ENCODE data around the gene PRRT1B.

PRRT1B gene

DNA sequence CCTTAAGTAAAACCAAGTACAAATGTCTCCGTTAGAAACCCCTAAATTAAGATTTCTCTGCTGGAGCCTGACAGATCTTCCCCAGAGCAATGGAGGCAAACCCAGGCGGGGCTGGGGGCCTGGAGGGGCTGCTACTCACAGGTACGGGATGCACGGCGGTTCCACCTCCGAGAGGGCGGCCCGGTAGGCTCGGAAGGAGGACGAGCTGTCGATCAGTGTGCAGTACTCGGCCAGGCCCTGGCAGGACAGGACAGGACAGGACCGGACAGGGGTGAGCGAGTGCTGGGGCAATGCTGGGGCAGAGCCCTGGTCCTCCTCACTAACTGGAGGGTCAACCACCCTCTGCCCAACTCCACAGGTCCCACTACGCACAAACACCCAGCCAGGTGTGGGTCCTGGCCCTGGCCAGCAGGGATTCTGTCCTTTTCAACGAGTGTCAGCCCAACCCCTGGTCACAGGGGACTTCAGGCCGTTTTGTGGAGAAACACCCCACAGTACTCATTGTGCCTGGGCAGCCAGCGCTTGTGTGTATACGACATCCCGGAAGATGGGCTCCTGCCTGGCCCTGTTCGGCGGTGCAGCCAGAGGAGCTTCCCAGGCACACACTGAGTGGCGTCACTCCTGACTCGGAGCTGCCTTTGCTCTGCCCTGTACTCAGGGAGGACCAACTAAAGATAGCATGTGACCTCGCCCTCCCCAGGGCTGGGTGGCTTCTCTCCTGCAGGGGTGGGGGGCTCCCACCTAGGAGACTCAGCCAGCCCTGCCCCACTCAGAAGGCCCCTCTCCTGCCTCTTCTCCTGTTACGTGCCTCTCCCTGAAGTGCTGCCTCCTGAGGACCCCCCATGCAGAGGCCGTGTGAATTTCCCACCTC lies 37.4 kb downstream of the PRRT1B start:
- no peak for TF ChIP-seq CTCF (IDR thresholded peaks at IDR 0.05)
- Histone ChIP-seq H3K27me3 (ENCODE audit: control insufficient read depth, insufficient read depth, low read length) (no peaks in the 10 kb centered on the region), H2AFZ (no peak overlapping the region), H3K4me2 (ENCODE audit: low read length) (no peak overlapping the region), H3K79me2 (no peaks in the 10 kb centered on the region), H3K9ac (no peak overlapping the region), H3K9me3 (ENCODE audit: control insufficient read depth, low read length) (no peaks in the 10 kb centered on the region), H3K4me3 (ENCODE audit: low read depth, low read length) (no peak overlapping the region), H3K27ac (no peak overlapping the region), H3K4me1 (no peaks in the 10 kb centered on the region), H3K36me3 (ENCODE audit: control insufficient read depth, insufficient read depth, low read length) (no peaks in the 10 kb centered on the region)

- no peaks in the 10 kb centered on the region for H3K9me3 ChIP-seq (ENCODE audit: control insufficient read depth, low read length)
- no peaks in the 10 kb centered on the region for H3K36me3 ChIP-seq (ENCODE audit: control insufficient read depth, insufficient read depth, low read length)
- no peaks in the 10 kb centered on the region for H3K79me2 ChIP-seq
- no peak overlapping the region for H3K4me2 ChIP-seq (ENCODE audit: low read length)
- no peaks in the 10 kb centered on the region for H3K4me1 ChIP-seq
- no peak overlapping the region for H3K9ac ChIP-seq
- H3K4me3 ChIP-seq (ENCODE audit: low read depth, low read length) = no peak overlapping the region
- no peak for TF ChIP-seq CTCF (IDR thresholded peaks at IDR 0.05)
- no peak overlapping the region for H3K27ac ChIP-seq
- no peak overlapping the region for H2AFZ ChIP-seq
- no peaks in the 10 kb centered on the region for H3K27me3 ChIP-seq (ENCODE audit: control insufficient read depth, insufficient read depth, low read length)
Measured at GRCh38 chr9:131583337-131583645, 38.0 kb downstream of the PRRT1B start.

DNA sequence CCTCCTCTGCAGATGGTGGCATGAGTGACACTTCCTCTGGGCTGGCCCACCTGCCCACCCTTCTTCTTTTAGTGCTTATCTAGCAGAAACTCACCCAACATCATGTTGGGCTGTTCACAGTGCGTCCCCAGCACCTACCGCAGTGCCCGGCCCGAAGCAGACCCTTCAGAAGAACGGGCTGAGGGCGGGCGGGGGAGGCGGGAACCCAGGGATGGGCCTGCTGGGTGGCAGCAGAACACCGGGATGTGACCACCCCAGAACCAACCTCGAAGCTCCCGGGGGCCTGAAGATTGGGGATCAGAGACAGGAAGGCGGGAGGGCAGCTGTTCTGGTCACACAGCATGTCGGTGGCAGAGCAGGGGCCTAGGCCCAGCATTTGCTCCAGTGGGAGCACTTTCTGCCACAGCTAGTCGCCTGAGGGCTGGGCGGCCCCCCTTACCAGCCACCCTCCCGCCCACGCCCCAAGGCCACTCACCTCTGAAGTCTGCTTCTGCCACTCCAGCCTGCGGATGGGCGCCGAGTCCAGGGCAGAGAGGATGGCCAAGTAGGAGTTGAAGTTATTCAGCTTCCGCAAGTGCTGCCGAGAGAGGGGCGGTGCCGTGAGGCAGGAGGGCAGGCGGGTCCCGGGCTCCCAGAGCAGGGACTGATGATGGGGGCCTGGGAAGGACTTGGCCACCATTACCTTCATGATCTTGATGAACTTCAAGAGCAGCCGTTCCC lies 38.7 kb downstream of the PRRT1B start:
- no peaks in the 10 kb centered on the region for H3K9me3 ChIP-seq (ENCODE audit: control insufficient read depth, low read length)
- no peaks in the 10 kb centered on the region for H3K79me2 ChIP-seq
- no peak overlapping the region for H2AFZ ChIP-seq
- no peaks in the 10 kb centered on the region for H3K27me3 ChIP-seq (ENCODE audit: control insufficient read depth, insufficient read depth, low read length)
- H3K9ac ChIP-seq = no peak overlapping the region
- no peaks in the 10 kb centered on the region for H3K36me3 ChIP-seq (ENCODE audit: control insufficient read depth, insufficient read depth, low read length)
- H3K4me2 ChIP-seq (ENCODE audit: low read length) = no peak overlapping the region
- H3K27ac ChIP-seq = no peak overlapping the region
- H3K4me3 ChIP-seq (ENCODE audit: low read depth, low read length) = no peak overlapping the region
- no peaks in the 10 kb centered on the region for H3K4me1 ChIP-seq
- no peak for TF ChIP-seq CTCF (IDR thresholded peaks at IDR 0.05)

DNA sequence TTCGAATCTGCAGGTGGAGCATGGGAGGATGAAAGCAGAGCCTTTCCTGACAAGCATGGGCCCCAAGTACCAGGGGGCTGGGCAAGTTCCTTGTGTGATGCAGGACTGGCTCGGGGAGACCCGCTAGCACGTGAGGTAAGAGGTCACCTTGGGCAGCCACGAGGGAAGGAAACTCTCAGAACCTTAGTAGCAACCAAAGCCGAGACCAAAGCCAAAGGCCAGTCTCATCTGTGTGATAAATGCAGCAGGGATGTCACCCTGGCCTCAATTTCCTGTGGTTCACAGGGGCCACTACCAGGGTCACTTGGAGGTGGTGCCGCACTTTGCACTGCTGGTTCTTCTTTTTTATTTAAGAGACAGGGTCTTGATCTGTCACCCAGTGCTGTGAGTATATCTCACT lies 39.5 kb downstream of the PRRT1B start:
- H3K27me3 ChIP-seq (ENCODE audit: control insufficient read depth, insufficient read depth, low read length) = no peaks in the 10 kb centered on the region
- no peaks in the 10 kb centered on the region for H3K36me3 ChIP-seq (ENCODE audit: control insufficient read depth, insufficient read depth, low read length)
- H3K4me3 ChIP-seq (ENCODE audit: low read depth, low read length) = no peak overlapping the region
- H3K9ac ChIP-seq = no peak overlapping the region
- TF ChIP-seq CTCF (IDR thresholded peaks at IDR 0.05) = no peak
- no peaks in the 10 kb centered on the region for H3K79me2 ChIP-seq
- no peaks in the 10 kb centered on the region for H3K9me3 ChIP-seq (ENCODE audit: control insufficient read depth, low read length)
- H3K4me1 ChIP-seq = no peaks in the 10 kb centered on the region
- no peak overlapping the region for H2AFZ ChIP-seq
- H3K27ac ChIP-seq = no peak overlapping the region
- no peak overlapping the region for H3K4me2 ChIP-seq (ENCODE audit: low read length)

Data from parathyroid adenoma (tissue), 2 donors.